SK-N-SH treated with all-trans-retinoic acid at 6 μM for 48 hours (cell line): ENCODE measurements around the gene PSAPL1.

Source experiments
- ATAC-seq: fragments of 200-7000 bp; cut with Tn5 transposase; 3 replicates; pipeline ENCODE4 v1.9.1; 2020; ENCODE audit warnings: mild to moderate bottlenecking, moderate library complexity
- ARNTL ChIP-seq: fragments of 450-650 bp; formaldehyde crosslinking; IDR thresholded peaks from 2 replicates; pipeline ENCODE4 v1.5.0; 2020; ENCODE audit warnings: low read depth, mild to moderate bottlenecking, moderate library complexity, borderline replicate concordance
- BACH2 ChIP-seq: fragments of 250-450 bp; sonication (Bioruptor Pico); IDR thresholded peaks from 2 replicates; pipeline ENCODE4 v1.9.0; 2021; ENCODE audit warnings: mild to moderate bottlenecking, borderline replicate concordance
- CSDC2 ChIP-seq: fragments of 250-450 bp; sonication (Bioruptor Pico); IDR thresholded peaks from 2 replicates; pipeline ENCODE4 v1.5.0; 2020; ENCODE audit warnings: mild to moderate bottlenecking, moderate library complexity
- OSR1 ChIP-seq: fragments of 250-450 bp; sonication (Bioruptor Pico); IDR thresholded peaks from 2 replicates; pipeline ENCODE4 v1.8.0; 2022; ENCODE audit warnings: moderate library complexity, mild to moderate bottlenecking, inconsistent platforms
- PPARA ChIP-seq: fragments of 250-450 bp; sonication (Bioruptor Pico); IDR thresholded peaks from 2 replicates; pipeline ENCODE4 v1.5.0; 2020; ENCODE audit warnings: mild to moderate bottlenecking, borderline replicate concordance
- RARB ChIP-seq: fragments of 250-450 bp; sonication (Bioruptor Pico); IDR thresholded peaks from 2 replicates; pipeline ENCODE4 v1.8.0; 2021; ENCODE audit warnings: mild to moderate bottlenecking, moderate library complexity
- SNAI2 ChIP-seq: fragments of 250-450 bp; sonication (Bioruptor Pico); IDR thresholded peaks from 2 replicates; pipeline ENCODE4 v1.5.0; 2020; ENCODE audit warnings: mild to moderate bottlenecking, moderate library complexity
- TCF4 ChIP-seq: fragments of 250-450 bp; sonication (Bioruptor Pico); IDR thresholded peaks from 2 replicates; pipeline ENCODE4 v1.8.0; 2021; ENCODE audit warnings: mild to moderate bottlenecking, moderate library complexity, borderline replicate concordance
- TOX ChIP-seq: fragments of 250-450 bp; sonication (Bioruptor Pico); IDR thresholded peaks from 2 replicates; pipeline ENCODE4 v1.8.0; 2021; ENCODE audit warnings: mild to moderate bottlenecking, moderate library complexity, borderline replicate concordance
- ZC3H10 ChIP-seq: fragments of 250-450 bp; sonication (Bioruptor Pico); IDR thresholded peaks from 2 replicates; pipeline ENCODE4 v1.5.1; 2021; ENCODE audit warnings: mild to moderate bottlenecking, moderate library complexity
- ZFP3 ChIP-seq: fragments of 250-450 bp; sonication (Bioruptor Pico); IDR thresholded peaks from 2 replicates; pipeline ENCODE4 v1.5.0; 2020; ENCODE audit warnings: mild to moderate bottlenecking, moderate library complexity
- ZFP30 ChIP-seq: fragments of 450-650 bp; formaldehyde crosslinking; IDR thresholded peaks from 2 replicates; pipeline ENCODE4 v1.5.0; 2022; ENCODE audit warnings: mild to moderate bottlenecking, moderate library complexity
- ZNF565 ChIP-seq: fragments of 450-650 bp; formaldehyde crosslinking; conservative IDR thresholded peaks from 2 replicates; pipeline ENCODE4 v1.5.0; 2020; ENCODE audit warnings: low read depth, mild to moderate bottlenecking, moderate library complexity
- ZNF70 ChIP-seq: fragments of 450-650 bp; formaldehyde crosslinking; IDR thresholded peaks from 2 replicates; pipeline ENCODE4 v1.5.0; 2020; ENCODE audit warnings: mild to moderate bottlenecking, moderate library complexity
- TF ChIP-seq, protein P1 (sequence below): fragments of 250-450 bp; sonication (Bioruptor Pico); IDR thresholded peaks from 2 replicates; pipeline ENCODE4 v1.5.0; 2020; ENCODE audit warnings: mild to moderate bottlenecking, moderate library complexity
- TF ChIP-seq, protein P2 (sequence below): fragments of 250-450 bp; sonication (Bioruptor Pico); IDR thresholded peaks from 2 replicates; pipeline ENCODE4 v1.8.0; 2021; ENCODE audit warnings: low read depth, mild to moderate bottlenecking, moderate library complexity, borderline replicate concordance
- TF ChIP-seq, protein P3 (sequence below): fragments of 250-450 bp; sonication (Bioruptor Pico); IDR thresholded peaks from 2 replicates; pipeline ENCODE4 v1.5.1; 2020; ENCODE audit warnings: low read depth, mild to moderate bottlenecking, moderate library complexity
- TF ChIP-seq, protein P4 (sequence below): fragments of 250-450 bp; sonication (Bioruptor Pico); IDR thresholded peaks from 2 replicates; pipeline ENCODE4 v1.5.1; 2021; ENCODE audit warnings: mild to moderate bottlenecking, moderate library complexity
- TF ChIP-seq, protein P5 (sequence below): fragments of 250-450 bp; sonication (Bioruptor Pico); IDR thresholded peaks from 2 replicates; pipeline ENCODE4 v1.8.0; 2020; ENCODE audit warnings: mild to moderate bottlenecking, moderate library complexity, borderline replicate concordance

Gene PSAPL1

DNA sequence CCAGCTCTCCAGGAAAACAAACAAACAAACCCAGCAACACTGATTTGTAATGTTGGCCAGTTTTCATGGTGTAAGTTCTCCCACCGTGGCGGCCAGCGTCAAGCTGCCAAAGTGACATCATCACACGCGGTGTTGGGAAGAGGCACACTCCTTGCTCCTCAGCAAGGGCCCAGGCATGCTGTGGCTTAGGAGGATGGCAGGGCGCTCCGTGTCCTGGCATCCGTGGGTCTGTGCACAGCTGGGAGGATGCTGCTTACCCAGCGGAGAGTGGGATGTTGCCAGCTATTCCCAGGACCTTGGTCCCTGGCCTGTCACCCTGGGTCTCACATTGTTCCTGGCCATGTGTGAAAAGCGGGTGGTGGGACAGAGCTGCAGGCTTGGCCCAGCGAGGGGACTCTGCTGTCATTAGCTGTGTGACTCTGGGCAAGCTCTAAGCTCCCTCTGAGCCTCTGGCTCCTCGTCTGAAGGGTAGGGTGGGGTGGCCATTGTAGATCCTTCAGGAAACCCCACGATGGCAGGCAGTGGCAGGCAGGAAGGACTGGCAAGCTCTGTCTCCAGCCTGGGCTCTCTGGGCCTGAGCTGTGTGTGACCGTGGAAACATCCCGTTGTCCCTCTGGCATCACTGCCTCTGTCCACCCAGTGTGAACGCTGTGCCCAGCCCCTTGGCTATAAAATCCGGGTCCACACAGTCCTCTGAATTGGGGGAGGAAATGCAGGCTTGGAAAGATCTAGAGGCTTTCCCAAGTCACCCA lies 10.8 kb downstream of the PSAPL1 start:
- no peak for TF ChIP-seq ZC3H10
- TF ChIP-seq, protein P1, sequence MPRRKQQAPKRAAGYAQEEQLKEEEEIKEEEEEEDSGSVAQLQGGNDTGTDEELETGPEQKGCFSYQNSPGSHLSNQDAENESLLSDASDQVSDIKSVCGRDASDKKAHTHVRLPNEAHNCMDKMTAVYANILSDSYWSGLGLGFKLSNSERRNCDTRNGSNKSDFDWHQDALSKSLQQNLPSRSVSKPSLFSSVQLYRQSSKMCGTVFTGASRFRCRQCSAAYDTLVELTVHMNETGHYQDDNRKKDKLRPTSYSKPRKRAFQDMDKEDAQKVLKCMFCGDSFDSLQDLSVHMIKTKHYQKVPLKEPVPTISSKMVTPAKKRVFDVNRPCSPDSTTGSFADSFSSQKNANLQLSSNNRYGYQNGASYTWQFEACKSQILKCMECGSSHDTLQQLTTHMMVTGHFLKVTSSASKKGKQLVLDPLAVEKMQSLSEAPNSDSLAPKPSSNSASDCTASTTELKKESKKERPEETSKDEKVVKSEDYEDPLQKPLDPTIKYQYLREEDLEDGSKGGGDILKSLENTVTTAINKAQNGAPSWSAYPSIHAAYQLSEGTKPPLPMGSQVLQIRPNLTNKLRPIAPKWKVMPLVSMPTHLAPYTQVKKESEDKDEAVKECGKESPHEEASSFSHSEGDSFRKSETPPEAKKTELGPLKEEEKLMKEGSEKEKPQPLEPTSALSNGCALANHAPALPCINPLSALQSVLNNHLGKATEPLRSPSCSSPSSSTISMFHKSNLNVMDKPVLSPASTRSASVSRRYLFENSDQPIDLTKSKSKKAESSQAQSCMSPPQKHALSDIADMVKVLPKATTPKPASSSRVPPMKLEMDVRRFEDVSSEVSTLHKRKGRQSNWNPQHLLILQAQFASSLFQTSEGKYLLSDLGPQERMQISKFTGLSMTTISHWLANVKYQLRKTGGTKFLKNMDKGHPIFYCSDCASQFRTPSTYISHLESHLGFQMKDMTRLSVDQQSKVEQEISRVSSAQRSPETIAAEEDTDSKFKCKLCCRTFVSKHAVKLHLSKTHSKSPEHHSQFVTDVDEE (CRISPR knock-in tag), result no peak
- no peak for TF ChIP-seq TCF4 (CRISPR knock-in tag)
- no peak for TF ChIP-seq RARB (CRISPR knock-in tag)
- TF ChIP-seq ZNF565 (CRISPR knock-in tag), result no peak
- TF ChIP-seq, protein P2, sequence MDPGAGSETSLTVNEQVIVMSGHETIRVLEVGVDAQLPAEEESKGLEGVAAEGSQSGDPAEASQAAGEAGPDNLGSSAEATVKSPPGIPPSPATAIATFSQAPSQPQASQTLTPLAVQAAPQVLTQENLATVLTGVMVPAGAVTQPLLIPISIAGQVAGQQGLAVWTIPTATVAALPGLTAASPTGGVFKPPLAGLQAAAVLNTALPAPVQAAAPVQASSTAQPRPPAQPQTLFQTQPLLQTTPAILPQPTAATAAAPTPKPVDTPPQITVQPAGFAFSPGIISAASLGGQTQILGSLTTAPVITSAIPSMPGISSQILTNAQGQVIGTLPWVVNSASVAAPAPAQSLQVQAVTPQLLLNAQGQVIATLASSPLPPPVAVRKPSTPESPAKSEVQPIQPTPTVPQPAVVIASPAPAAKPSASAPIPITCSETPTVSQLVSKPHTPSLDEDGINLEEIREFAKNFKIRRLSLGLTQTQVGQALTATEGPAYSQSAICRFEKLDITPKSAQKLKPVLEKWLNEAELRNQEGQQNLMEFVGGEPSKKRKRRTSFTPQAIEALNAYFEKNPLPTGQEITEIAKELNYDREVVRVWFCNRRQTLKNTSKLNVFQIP, result no peak
- ATAC-seq, result no peak

DNA sequence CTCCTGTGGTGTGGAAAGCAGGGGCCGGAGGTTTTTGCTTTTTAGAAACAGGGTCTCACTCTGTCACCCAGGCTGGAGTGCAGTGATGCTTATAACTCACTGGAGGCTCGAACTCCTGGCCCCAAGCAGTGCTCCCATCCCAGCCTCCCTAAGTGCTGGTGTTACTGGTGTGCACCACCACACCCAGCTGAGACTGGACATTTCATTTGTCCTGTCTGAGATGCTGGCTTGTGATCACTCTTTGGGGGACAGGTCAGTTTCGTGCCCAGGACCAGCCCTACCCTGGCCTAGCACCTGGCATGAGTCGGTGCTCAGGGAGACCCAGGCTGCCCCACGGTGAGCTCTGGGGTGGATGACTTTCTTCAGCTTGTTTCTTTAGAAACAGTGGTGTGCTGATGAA lies 11.3 kb downstream of the PSAPL1 start:
- ATAC-seq, result no peak
- TF ChIP-seq BACH2 (CRISPR knock-in tag) (no peak), CSDC2 (CRISPR knock-in tag) (no peak), ARNTL (no peak), TCF4 (CRISPR knock-in tag) (no peak), TOX (CRISPR knock-in tag) (no peak), ZC3H10 (no peak), ZFP3 (CRISPR knock-in tag) (no peak), ZNF70 (no peak), ZNF565 (CRISPR knock-in tag) (no peak), ZFP30 (CRISPR knock-in tag) (no peak), OSR1 (CRISPR knock-in tag) (no peak), SNAI2 (CRISPR knock-in tag) (no peak), PPARA (CRISPR knock-in tag) (no peak), RARB (CRISPR knock-in tag) (no peak)
- TF ChIP-seq, protein P1 (CRISPR knock-in tag), result no peak
- TF ChIP-seq, protein P3, sequence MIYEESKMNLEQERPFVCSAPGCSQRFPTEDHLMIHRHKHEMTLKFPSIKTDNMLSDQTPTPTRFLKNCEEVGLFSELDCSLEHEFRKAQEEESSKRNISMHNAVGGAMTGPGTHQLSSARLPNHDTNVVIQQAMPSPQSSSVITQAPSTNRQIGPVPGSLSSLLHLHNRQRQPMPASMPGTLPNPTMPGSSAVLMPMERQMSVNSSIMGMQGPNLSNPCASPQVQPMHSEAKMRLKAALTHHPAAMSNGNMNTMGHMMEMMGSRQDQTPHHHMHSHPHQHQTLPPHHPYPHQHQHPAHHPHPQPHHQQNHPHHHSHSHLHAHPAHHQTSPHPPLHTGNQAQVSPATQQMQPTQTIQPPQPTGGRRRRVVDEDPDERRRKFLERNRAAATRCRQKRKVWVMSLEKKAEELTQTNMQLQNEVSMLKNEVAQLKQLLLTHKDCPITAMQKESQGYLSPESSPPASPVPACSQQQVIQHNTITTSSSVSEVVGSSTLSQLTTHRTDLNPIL (CRISPR knock-in tag), result no peak
- TF ChIP-seq, protein P4, sequence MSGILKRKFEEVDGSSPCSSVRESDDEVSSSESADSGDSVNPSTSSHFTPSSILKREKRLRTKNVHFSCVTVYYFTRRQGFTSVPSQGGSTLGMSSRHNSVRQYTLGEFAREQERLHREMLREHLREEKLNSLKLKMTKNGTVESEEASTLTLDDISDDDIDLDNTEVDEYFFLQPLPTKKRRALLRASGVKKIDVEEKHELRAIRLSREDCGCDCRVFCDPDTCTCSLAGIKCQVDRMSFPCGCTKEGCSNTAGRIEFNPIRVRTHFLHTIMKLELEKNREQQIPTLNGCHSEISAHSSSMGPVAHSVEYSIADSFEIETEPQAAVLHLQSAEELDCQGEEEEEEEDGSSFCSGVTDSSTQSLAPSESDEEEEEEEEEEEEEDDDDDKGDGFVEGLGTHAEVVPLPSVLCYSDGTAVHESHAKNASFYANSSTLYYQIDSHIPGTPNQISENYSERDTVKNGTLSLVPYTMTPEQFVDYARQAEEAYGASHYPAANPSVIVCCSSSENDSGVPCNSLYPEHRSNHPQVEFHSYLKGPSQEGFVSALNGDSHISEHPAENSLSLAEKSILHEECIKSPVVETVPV (CRISPR knock-in tag), result no peak
- TF ChIP-seq, protein P5, sequence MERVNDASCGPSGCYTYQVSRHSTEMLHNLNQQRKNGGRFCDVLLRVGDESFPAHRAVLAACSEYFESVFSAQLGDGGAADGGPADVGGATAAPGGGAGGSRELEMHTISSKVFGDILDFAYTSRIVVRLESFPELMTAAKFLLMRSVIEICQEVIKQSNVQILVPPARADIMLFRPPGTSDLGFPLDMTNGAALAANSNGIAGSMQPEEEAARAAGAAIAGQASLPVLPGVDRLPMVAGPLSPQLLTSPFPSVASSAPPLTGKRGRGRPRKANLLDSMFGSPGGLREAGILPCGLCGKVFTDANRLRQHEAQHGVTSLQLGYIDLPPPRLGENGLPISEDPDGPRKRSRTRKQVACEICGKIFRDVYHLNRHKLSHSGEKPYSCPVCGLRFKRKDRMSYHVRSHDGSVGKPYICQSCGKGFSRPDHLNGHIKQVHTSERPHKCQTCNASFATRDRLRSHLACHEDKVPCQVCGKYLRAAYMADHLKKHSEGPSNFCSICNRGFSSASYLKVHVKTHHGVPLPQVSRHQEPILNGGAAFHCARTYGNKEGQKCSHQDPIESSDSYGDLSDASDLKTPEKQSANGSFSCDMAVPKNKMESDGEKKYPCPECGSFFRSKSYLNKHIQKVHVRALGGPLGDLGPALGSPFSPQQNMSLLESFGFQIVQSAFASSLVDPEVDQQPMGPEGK, result no peak
- TF ChIP-seq, protein P2, result no peak
